Cerebellar nuclear complex (tissue), 1 donor: Measurements from ENCODE around the gene OSBPL10.

Experiments
- DNase-seq, 2 experiments: peaks; one replicate each; lab custom pipeline; 2025; lab: John Stamatoyannopoulos, UW

OSBPL10 gene

DNA sequence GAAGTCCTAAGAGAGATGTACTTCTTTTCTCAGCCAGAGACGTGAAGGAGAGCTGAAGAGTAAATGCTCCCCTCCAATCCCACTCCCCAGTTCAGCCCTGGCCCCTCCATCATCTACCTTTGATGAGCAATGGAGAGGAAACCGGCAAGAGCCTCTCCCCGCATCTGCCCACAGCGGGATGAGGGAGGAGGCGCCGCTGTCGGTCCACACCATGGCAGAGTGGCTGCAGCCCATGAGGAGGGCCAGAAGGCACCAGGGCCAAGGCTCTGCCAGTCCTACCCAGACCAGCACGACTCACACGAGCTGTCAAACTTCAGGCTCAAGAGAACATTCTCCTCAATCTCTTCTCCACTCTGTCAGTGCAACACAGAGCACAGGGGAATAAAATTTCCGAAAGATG is 129.8 kb downstream of the OSBPL10 start:
- DNase-seq = no peak

GRCh38 chr3:31848911-31849310 is 132.2 kb downstream of the OSBPL10 start:
- DNase-seq = no peak

- DNase-seq = no peak
Observed at GRCh38 chr3:31848163-31848818, 132.8 kb downstream of the OSBPL10 start.

DNA sequence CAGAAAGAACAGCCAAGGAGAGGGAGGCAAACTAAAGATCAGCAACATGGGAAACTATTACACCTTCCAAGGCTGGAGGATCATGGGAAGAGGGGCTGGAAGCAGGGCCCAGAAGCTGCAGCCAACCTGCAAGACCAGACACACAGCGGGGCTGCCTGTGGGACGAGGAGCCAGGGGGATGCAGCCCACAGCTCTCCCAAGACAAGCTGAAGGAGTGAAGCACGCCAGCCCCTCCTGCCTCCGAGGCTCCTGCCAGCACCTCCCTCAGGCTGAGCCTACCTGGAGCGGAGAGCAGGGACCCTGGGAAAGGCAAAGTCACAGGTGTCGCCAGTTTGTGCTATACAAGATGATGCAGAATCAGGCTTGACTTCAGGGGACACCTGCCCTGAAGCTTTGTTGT is 133.3 kb downstream of the OSBPL10 start:
- DNase-seq = no peak

DNA sequence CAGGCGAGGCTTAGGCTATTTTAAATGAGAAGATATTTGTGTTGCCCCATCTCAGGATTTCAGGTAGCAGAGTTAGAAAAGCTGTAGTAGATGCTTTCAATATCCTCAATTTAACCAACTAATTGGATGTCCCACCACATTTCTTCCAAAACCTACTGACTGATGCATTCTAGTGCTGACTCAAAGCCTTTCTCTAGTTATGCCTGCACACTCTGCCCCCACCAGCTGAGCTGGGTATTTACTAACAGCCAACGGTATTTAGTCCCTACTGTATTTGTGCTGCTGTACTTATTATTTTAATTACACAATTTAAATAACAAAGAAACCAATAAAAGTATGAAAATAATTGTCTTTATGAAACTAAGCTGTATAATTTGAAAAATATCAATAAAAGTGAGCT is 139.5 kb downstream of the OSBPL10 start:
- DNase-seq = no peak

GRCh38 chr3:31840252-31840651 is 140.8 kb downstream of the OSBPL10 start:
- DNase-seq = no peak

DNA sequence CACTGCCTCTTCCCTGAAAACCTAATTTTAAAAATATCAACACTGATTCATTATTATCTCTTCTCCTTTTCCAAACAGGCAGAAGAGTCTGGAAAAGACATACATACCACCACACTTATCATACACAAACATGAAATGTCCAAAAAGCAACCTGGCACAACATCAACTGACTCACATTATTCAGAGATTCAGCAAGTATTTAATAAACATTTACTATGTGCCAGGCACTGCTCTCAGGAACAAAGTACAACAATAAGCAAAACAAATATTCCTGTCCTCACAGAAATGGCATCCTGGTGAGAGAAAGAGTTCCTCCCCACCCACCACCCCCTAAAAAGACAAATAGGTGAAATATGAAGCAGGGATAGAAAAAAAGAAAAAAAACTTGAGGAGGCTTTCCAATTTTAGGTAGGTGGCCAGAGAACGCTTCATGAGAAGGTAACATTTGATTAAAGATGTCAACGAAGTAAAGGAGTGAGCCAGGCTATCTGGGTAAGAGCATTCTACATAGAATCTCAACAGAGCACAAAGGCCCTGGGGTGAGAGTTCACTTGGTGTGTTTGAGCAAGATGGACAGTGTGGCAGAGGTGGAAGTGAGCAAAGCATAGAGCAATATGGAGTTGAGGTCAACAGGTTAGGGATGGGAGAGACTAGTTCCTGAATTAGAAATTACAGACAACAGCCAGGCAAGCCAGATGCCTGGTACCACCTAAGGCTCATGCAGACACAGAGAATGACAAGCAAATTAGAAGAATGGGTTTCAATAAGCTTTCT is 141.7 kb downstream of the OSBPL10 start:
- no peak for DNase-seq

DNA sequence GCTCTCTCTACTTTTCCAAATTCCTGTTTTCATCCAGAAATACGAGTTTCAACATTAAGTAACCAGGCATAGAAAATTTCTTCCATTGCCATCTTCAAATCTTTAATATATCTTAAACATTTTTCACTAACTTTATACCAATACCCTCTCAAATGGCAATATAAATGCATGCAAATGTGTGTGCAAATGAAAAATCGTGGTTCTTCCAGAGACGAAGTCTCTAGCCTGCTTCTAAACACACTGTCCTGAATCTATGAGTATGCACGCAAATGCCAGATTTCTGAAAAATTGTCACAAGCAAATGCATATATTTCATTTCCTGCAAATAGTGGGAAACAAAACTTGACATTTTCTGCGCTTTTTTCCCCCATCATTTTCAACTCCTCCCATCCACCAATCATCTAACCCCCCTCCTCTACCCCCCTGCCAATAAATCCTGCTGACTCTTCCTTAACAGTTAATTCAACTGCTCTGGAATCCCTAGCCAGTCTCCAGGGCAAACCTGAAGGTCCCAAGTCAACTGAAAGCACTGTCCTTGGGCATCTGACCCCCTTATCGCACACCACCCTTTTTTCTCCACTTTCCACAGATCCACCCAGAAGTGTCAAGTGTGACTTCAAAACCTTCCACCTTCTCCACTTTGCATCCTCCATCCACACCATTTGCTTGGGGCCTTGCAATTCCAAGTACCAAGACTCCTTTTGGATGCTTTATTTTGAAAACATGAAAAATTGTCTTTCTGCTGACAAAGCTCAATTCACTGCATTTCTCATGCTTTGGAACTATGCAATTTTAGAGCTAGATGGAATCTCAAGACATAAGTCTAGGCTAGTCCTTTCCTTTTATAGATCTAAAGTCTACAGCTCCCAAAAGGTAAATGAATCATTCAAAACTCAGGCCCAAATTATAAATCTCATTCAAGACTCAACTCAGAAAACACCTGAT is 144.7 kb downstream of the OSBPL10 start:
- DNase-seq = no peak

- DNase-seq = no peak
Observed at GRCh38 chr3:31833391-31834190, 147.5 kb downstream of the OSBPL10 start.

GRCh38 chr3:31832551-31832950 is 148.5 kb downstream of the OSBPL10 start:
- DNase-seq = no peak

DNA sequence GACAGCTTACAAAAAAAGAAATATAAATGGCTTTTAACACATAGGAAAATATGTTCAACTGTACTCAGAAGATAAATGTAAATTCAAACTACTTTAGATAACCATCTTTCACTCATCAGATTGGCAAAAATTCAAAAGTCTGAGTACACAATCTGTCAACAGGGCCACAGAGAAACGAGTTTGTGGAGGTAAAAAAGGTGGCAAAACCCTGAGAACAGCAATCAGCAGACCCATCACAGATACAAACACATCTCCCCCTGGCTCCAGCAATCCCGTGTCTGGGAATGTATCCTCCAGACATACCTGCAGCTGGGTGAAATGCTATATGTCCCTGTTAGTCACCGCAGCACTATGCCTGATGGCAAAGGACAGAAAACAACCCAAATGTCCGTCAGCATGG is 149.5 kb downstream of the OSBPL10 start:
- DNase-seq = no peak

DNA sequence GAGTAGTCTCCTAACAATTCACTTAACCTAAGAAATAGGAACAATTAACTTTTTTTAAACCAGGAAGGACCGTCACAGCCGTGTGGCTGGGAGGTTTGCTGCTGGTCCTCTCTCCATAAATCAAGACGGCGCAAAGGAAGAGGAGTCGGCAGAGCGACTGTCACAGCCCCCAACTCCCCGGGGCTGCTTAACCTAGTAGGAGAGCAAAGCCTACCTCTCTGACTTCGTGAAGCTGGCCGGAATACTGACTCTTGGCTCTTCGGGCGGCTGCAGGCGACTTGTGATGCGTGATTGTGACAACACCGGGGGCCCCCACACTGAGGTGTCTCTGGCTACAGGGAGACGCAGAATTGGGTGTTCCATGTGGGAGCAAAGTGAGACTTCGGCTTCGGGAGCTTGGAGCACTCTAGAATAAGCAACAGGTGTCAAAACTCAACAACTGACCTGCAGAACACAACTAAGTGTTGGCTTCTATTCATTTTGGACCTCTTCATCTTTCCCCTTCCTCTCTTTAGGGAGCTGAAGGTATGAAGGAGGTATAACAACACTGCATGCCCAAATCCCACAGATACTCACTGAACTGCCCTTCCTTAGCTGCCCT is 151.1 kb downstream of the OSBPL10 start:
- DNase-seq = no peak

DNA sequence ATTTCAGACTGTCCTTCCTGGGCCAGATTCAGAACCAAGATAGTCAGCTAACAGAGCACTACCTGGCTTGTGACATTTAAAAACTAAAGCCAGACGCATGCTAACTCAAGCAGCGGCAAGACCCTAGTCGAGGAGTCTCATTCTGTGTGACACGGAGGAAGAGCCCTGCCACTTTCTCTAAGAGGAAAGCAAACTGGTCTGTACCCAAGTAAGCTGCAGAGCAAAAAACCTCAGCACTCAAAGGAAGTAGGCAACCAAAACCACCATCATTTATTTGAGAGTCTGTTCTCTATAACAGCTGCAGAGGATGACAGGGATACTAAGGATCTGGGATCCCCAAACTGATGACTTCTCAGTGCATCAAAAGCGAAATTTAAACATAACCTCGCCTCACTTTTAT is 152.1 kb downstream of the OSBPL10 start:
- no peak for DNase-seq

DNA sequence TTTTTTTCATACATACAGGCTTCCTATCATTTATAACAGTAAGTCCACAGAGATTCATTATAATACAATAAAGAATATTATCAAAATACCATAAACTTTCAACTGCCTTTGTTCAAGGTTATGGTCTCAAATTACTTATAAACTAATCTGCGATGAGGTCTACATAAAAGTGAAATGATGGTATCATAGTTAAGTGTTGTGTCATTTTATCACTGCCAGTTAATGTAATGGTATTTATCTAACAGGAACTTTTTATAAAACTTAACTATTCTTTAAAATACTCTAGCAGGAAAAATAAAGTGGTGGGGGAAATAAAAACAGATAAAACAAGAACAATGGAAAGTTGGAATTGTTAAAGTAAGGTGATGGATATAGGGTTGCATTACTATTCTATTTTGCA is 153.1 kb downstream of the OSBPL10 start:
- no peak for DNase-seq

DNA sequence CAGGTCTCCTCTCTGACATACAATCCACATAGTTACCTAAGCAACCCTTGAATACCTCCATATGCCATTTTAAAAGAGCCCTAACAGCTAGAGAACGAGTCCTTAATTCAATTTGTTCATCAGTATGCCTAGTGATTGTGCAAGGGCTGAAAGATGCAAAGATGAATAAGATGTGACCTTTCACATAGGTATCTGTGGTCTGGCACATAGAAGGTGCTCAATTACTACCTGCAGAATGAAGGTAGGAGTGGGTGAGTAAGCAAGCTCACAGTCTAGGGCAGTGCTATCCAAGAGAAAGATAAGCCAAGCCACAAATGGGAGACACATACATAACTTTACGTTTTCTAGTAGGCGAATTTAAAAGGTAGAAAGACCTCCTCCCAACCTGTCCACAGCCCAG is 157.9 kb downstream of the OSBPL10 start:
- DNase-seq = no peak

DNA sequence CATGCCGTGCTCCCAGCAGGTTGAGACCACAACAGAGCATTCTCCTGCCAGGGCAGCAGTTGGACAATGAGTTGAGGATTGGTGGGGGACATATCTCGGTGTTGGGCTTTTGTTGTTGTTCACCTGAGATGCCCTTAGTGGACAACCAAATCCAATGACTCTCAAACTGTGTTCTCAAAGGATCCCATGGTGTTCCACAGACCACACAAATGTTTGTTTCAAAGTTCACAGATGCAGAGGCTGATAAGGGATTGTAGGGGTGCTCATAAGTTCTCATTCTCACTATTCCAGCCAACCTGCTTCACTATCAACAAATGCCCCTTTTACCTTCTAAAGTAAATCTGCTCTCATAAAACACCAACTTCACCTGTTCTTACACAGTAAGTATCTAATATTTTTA is 159.9 kb downstream of the OSBPL10 start:
- DNase-seq = no peak

GRCh38 chr3:31819441-31819840 is 161.6 kb downstream of the OSBPL10 start:
- DNase-seq = no peak

DNA sequence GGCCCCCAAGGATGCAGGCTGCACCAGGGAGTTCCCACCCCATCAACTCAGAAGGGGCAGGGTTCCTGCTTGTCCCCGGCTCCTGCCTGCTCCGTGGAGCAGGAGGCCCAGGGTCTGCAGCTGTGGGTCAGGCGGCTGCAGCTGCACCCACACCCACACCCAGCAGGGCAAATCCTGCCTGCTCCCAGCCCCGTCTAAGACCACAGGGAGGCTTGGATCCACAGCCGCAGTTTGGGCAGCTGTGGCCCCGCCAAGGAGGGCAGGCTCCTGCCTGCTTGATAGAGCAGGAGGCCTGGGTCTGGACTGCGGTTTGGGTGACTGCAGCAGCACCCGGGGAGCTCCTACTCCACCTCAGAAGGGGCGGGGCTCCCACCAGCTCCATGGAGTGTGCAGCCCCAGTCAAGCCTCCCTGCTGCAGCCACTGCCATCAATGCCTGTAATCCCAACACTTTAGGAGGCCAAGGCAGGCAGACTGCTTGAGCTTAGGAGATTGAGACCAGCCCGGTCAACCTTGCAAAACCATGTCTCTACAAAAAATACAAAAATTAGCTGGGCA is 163.6 kb downstream of the OSBPL10 start:
- DNase-seq = no peak

DNA sequence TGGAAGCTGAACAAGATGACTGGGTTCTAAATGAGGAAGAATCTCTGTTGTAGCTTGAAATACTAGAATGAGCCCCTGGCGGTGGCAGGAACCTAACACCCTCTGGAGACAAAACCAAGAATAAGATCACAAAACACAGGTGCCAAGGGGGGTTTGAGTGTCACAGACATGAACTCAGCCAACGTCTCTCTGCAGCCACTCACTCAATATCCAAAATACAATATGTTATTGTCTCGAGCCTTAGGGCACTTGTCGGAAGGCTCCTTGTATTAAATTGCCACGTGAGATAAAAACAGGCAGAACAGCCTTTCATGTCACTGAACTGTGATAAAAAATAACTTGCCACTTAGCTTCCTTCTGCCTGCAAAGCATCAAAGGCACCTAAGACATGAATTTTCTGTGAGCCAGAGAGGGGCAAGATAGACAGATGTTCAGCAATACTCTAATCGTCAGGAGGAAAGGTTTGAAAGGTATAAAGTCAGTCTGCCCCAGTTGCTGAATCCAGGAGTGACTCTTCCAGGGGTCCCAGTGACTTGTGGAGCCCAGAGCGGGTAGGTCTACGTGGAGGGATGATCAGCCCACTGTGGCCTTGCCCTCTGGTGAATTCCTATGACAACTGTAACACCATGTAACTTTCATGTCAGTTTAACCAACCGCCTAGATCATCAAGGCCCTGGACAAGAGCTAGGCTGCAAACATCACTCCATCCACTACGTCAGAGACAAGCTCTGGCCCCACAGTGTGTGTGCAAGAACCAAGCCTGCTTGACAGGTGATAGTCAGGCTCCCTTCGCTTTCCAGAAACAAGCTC is 165.2 kb downstream of the OSBPL10 start:
- DNase-seq = no peak

GRCh38 chr3:31815006-31815405 is 166.1 kb downstream of the OSBPL10 start:
- DNase-seq = no peak
